HUDEP-2 (cell line): ENCODE results near the gene NDUFV1.
A peak's percentile ranks its signal among the peaks of the same experiment; 100 is the strongest.
"Not testable (repeated sequence)": the region's sequence is repeated elsewhere in the genome, so short reads cannot be mapped to it uniquely, and the experiment has no call there.

Experiments used
- DNase-seq, 76 experiments: peaks; one replicate each; lab custom pipeline; 2025; ENCODE audit not compliant: unreplicated experiment in 76 of 76; lab: John Stamatoyannopoulos, UW

The NDUFV1 gene

GRCh38 chr11:67608486-67608885, 1.8 kb downstream of the NDUFV1 start:
- DNase-seq = no peak

GRCh38 chr11:67609316-67609715, 2.6 kb downstream of the NDUFV1 start:
- no peak for DNase-seq

DNA sequence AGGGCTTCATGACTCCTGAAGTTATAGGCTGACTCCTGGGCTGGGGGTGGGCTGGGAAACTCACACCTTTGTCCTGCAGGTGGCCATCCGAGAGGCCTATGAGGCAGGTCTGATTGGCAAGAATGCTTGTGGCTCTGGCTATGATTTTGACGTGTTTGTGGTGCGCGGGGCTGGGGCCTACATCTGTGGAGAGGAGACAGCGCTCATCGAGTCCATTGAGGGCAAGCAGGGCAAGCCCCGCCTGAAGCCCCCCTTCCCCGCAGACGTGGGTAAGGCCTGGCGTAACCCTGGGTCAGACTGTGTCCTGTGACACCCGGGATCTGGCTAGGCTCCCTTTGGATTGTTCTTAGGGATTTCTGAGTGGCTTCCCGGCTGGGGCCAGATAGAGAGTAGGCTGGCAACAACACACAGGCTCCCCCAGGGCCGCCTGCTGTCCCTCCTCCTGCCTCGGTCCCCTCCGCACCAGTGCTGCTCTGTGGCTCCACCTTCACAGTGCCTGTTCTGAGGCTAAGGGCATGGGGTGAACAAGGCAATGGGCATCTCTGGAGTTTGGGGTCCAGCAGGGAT, 3.6 kb downstream of the NDUFV1 start:
- DNase-seq = no peak

GRCh38 chr11:67611165-67611564, 4.4 kb downstream of the NDUFV1 start:
- DNase-seq = no peak

DNA sequence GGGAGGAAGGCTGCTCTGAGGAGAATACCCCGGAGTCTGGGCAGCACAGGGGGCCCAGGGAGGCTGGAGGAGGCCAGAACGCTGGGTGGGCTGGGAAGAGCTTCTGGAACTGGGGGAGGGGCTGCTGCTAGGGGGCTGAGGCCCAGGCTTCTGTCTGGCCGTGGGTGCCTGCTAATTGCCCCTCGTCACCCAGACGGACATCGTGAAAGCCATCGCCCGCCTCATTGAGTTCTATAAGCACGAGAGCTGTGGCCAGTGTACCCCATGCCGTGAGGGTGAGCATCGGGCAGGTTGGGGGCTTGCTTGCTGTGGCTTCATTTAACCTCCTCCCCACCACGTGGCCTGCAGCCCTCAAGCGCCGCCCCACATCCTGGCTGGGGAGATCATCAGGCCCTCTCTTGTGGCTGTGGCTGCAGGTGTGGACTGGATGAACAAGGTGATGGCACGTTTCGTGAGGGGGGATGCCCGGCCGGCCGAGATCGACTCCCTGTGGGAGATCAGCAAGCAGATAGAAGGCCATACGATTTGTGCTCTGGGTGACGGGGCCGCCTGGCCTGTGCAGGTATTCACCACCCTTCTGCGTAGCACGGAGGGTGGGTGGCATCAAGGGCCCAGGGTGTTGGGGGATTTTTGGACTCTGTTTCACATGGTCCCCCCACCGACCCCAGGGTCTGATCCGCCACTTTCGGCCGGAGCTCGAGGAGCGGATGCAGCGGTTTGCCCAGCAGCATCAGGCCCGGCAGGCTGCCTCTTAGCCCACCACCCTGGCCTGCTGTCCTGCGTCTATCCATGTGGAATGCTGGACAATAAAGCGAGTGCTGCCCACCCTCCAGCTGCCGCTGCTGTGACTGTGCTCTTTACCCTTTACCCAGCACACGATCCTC, 5.2 kb downstream of the NDUFV1 start:
- no peak for DNase-seq

DNA sequence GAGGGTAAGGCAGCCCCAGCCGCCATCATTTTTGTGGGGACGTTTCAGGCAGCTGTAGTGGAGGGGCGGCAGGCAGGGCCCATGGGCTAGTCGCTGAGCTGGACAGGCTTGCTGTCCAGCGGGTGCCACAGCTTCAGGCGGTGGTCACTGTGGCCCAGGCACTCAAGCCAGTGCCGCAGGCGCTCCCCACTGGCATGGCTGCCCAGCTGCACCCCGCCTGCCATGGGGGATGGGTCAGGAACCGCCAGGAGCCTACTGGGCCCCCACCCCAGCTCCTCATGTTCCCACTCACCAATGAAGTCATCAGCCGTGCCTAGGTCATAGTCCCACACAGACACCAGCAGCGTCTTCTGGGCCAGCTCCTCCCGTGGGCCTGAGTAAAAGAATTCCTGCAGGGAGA, 6.0 kb downstream of the NDUFV1 start:
- no peak for DNase-seq

GRCh38 chr11:67613313-67613959, 6.7 kb downstream of the NDUFV1 start:
- DNase-seq = no peak

DNA sequence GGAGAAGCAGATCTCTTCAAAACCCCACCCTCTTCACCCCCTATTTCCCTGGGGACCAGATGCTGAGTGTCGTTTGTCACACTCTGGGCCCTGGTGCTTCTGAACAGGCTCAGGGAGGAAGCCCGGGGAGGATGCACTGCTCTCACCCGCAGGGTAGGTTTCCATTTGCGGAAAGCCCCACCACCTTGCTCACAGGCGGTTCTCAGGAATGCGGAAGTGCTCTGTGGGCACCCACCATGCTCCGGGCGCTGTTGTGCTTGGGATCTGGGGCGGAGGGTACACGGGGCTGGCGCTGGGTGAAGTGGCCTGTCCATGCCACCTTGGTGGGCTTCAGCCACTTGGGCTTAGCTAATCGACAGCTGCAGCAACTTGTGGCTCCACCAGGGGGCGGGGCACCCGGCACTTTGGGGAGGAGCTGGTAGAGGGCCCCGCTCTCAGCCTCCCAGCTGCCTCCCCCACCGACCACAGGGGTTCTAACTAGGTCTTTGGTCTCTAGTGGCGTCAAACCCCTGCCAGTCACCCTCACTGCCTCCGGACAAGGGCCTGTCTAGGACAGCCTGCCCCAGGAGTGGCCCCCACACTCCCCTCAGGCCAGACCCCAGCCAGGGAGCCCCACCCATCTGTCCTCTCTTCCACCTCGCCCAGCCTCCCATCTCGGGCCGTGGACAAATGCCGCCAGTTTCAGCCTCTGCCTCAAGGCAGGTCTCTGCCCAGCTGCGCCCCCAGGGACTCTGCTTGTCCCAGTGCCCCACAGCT, 7.4 kb downstream of the NDUFV1 start:
- DNase-seq = peak in 45 of 76 experiments; percentile 2 to 65 (median 31)

DNA sequence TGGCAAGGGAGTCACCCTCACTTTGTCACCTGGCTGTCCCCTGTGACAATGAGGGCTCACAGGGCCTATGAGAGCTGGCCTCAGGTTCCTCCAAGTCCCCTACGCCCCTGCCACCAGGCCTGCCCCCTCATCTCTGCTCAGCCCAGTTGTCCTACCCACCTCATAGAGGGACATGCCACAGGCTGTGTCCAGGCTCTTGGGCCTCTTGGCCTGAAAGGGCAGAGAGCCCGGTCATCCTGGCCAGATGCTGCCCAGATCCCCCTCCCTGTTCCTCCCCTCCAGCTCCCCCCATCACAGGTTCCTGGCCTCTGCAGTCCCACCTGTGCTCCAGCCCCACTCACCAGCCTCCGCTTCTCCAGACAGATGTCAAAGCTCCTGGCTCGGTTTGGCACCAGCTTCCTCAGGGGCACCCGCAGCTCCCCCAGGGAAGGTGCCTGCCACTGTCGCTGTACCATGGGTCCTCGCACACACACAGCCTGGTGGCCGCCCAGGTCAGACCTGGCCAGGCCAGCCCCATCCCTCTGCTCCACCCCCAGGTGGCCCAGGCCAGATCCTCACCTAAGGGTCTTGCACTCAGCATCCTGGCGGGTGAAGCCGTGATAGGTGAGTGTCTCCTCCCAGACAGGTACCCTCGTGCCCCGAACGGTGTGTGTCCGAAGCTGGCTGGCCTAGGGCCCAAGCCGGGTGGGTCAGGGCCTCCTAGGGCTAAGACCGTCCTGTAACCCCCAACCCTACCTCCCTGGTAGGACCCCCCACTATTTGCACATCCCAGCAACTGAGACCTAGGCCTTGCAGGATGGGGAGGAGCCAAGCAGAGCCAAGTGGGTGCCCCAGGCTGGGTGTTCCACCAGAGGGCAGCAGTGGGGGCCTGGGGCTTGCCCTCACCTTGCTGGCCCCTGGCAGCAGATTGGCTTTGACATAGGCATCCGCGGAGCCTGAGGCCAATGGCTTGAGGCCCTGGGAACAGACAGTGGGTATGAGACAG, 8.3 kb downstream of the NDUFV1 start:
- DNase-seq = peak in 44 of 76 experiments; percentile 3 to 61 (median 28)

DNA sequence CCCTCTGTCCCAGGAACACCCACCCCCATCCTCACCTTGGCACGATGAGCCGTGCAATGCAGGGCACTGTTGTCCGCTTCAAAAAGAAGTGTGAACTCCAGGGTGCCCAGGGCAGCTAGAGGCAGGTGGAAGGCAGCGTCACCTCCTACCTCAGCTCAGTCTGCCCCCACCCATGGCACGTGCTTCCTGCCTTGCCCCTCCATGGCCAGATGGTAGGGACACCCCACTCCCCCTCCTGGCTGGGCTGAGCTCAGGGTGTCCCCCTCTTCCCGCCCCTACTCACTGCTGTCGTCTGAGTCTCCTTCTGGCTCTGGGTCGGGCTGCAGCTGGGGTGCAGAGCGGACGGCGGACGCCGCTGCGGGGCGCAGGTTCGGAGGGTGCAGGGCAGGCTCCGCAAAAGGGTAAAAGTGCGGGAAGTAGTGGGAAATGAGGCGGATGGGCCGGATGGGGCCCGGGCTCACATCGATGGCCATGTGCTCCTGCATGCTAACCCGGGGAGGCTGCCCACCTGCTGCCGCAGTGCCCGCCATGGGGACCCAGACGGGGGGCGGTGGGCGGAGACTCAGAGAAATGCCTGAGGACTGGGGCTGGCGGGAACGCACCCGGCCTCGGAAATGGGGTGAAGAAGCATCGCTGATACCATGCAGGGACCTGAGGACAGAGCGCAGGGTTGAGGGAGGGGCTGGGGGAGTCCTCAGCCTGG, 9.1 kb downstream of the NDUFV1 start:
- DNase-seq = no peak

GRCh38 chr11:67616431-67617242, 9.9 kb downstream of the NDUFV1 start:
- DNase-seq = no peak

DNA sequence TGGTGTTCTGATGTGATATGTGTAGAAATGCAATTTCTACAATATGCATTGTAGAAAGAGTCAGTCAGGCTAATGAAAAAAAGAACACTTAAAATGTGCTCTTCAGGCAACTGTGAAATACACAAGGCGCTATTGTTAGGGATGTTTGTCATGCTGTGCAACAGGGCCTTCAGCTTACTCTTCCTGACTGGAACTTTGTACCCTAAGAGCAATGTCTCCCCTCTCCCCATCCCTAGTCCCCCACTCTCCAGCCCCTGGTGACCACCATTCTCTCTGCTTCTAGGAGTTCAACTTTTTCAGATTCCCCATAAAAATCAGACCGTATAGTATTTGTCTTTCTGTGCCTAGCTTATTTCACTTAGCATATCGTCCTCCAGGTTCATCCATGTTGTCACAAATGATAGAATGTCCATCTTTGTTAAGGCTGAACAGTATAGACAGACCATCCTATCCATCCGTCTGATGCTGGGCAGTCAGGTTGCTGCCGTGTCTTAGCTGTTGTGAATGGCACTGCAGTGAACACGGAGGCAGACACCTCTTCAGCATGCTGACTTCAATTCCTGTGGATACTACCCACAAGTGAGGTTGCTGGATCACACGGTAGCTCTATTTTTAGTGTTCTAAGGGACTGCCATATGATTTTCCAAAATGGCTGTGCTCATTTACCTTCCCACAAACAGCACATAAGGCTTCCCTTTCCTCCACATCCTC, 10.7 kb downstream of the NDUFV1 start:
- DNase-seq = no peak

DNA sequence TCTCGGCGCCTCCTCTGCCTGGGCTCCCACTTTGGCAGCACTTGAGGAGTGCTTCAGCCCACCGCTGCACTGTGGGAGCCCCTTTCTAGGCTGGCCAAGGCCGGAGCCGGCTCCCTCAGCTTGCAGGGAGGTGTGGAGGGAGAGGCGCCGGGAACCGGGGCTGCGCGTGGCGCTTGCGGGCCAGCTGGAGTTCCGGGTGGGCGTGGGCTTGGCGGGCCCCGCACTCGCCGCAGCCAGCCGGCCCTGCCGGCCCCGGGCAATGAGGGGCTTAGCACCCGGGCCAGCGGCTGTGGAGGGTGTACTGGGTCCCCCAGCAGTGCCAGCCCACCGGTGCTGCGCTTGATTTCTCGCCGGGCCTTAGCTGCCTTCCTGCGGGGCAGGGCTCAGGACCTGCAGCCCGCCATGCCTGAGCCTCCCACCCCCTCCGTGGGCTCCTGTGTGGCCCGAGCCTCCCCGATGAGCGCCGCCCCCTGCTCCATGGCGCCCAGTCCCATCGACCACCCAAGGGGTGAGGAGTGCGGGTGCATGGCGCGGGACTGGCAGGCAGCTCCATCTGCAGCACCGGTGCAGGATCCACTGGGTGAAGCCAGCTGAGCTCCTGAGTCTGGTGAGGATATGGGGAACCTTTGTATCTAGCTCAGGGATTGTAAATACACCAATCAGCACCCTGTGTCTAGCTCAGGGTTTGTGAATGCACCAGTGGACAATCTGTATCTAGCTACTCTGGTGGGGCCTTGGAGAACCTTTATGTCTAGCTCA, 12.3 kb downstream of the NDUFV1 start:
- DNase-seq = not testable (repeated sequence)

- DNase-seq = not testable (repeated sequence)
These were observed 13.2 kb downstream of the NDUFV1 start for GRCh38 chr11:67619683-67620618.

GRCh38 chr11:67620621-67621020, 13.9 kb downstream of the NDUFV1 start:
- not testable (repeated sequence) for DNase-seq

- DNase-seq = not testable (repeated sequence)
These were observed 15.2 kb downstream of the NDUFV1 start for GRCh38 chr11:67621928-67622327.
